ENCODE measurements around the gene LTBR.

GRCh38 chr12:6370576-6370935 is 13.4 kb upstream of the LTBR start:
- no peak for TF ChIP-seq GATA2 (IDR thresholded peaks at IDR 0.05; ENCODE audit: low read depth, low read length)
- TF ChIP-seq GATA3 (IDR thresholded peaks at IDR 0.05; ENCODE audit: low read depth, low read length): no peak
